Bronchial epithelial cell (primary cell): ENCODE measurements around the gene POLN. TPM values are rescaled to one million over a fixed set of nuclear protein-coding genes. Genes with fewer than 3 reads are reported as not detected.

Source experiments
- DNase-seq: peaks from one replicate; pipeline ENCODE4 v3.0.0-alpha.2; 2010; ENCODE audit warnings: low read depth
- FAIRE-seq: peaks from 2 replicates; lab custom pipeline; 2011; peaks lifted over from hg19 to GRCh38; lab: Jason Lieb, UNC
- H3K27me3 ChIP-seq: 2 replicates; pipeline ENCODE4 v1.5.1; 2011; ENCODE audit warnings: low read length; ENCODE audit not compliant: control insufficient read depth, insufficient read depth
- H3K36me3 ChIP-seq: 2 replicates; pipeline ENCODE4 v1.5.1; 2011; ENCODE audit warnings: low read length; ENCODE audit not compliant: control insufficient read depth, insufficient read depth
- H3K4me3 ChIP-seq: 2 replicates; pipeline ENCODE4 v1.5.1; 2011; ENCODE audit warnings: mild to moderate bottlenecking, low read depth, low read length, control low read depth
- total RNA-seq: library from RNA; depleted of rRNA; stranded (reverse); fragments of >200 nt; gene quantifications from 2 replicates; pipeline ENCODE4 v1.2.1, GENCODE V29; 2014
- TF ChIP-seq, protein P1 (sequence below): IDR thresholded peaks from 2 replicates; pipeline ENCODE4 v1.5.1; 2011; ENCODE audit warnings: mild to moderate bottlenecking, moderate library complexity, low read length, control low read depth, inconsistent platforms; ENCODE audit not compliant: insufficient read depth, severe bottlenecking

POLN gene
- total RNA-seq, 1 donor from 2014 or later = 1.6 TPM

DNA sequence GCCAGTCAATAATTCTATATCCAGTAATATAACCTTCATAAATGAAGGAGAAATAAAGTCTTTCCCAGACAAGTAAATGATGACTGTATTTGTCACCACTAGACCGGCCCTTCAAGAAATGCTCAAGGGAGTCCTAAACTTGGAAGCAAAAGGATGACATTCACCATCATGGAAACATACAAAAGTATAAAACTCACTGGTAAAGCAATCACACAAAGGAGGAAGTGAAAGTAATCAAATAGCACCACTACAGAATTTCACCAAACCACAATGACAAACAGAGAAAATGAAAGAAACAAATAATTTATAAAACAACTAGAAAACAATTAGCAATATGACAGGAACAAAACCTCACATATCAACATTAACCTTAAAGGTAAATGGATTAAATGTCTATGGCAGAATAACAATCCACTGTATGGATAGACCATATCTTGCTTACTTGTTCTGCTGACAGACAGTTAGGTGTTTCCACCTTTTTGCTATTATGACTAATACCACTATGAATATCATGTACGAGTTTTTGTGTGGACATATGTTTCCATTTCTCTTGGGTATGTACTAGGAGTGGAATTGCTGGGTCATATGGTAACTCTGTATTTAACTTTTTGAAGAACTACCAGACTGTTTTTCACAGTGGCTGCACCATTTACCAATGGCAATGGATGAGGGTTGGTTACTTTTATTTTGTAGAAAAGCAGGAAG, 137.9 kb downstream of the POLN start:
- DNase-seq (no peak), FAIRE-seq (no peak)
- peaks cover 4% of the 10 kb centered on the region for H3K27me3 ChIP-seq
- H3K36me3 ChIP-seq = no peaks in the 10 kb centered on the region
- TF ChIP-seq, protein P1, sequence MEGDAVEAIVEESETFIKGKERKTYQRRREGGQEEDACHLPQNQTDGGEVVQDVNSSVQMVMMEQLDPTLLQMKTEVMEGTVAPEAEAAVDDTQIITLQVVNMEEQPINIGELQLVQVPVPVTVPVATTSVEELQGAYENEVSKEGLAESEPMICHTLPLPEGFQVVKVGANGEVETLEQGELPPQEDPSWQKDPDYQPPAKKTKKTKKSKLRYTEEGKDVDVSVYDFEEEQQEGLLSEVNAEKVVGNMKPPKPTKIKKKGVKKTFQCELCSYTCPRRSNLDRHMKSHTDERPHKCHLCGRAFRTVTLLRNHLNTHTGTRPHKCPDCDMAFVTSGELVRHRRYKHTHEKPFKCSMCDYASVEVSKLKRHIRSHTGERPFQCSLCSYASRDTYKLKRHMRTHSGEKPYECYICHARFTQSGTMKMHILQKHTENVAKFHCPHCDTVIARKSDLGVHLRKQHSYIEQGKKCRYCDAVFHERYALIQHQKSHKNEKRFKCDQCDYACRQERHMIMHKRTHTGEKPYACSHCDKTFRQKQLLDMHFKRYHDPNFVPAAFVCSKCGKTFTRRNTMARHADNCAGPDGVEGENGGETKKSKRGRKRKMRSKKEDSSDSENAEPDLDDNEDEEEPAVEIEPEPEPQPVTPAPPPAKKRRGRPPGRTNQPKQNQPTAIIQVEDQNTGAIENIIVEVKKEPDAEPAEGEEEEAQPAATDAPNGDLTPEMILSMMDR = no peak
- no peak overlapping the region for H3K4me3 ChIP-seq

DNA sequence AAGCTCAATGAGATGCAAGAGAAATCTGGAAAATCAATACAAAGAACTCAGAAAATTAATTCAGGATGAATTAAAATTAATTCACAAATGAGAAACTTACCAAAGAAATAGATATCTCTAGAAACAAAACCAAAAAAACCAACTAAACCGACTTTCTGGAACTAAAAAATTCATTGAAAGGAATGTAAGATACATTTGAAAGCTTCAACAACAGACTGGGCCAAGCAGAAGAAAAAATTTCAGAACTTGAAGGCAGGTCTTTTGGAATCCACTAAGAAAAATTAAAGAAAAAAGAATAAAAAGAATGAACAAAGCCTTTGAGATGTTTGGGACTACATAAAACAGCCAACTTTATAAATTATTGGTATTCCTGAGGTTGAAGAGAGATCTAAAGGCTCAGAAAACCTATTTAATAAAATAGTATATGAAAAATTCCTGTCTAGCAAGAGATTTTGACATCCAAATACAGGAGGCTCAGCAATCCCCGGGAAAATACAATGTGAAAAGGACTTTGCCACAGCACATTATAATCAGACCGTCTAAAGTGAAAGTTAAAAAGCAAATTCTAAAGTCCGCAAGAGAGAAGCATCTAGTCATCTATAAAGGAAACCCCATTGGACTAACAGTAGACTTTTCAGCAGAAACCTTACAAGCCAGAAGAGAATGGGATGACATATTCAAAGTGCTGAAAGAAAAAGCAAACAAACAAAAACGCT, 138.6 kb downstream of the POLN start:
- H3K4me3 ChIP-seq = no peak overlapping the region
- TF ChIP-seq, protein P1 = no peak
- peaks cover 4% of the 10 kb centered on the region for H3K27me3 ChIP-seq
- FAIRE-seq (no peak), DNase-seq (no peak)
- no peaks in the 10 kb centered on the region for H3K36me3 ChIP-seq

DNA sequence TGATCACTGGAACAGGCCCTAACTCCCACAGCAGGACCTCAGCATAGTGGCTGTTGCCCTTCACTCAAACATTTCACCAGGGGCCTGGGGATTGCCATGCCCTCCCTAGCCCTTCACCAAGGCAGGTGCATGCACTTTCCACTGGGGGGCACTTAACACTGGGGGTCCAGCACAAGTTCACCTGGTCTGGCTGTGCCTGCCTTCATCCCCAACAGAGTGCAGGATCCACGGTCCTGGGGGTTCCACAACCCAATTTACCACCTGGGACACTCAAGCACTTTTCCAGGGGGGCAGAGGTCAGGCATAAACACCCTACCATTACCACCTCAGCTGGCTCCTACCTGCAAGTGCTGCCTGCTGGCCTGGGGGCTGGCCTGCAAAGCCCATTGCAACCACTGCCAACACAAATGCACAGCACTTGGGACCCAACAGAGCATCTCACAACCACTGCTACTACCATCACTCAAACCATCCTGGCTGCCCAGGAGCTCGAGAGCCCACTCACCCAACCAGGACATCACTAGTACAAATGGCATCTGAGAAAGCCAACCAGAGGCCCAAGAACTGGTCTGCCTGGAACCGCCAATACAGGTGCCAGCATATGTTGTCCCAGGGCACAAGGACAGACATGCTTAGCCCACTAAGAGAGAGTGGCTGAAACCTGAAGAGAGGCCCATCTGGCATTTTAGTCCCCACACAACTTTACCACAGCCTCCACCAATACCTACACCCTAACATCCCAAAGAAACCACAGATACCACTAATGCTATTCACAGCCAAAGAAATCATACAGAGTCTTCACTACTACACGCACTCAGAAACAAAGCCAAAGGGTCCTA, 139.7 kb downstream of the POLN start:
- H3K4me3 ChIP-seq = no peak overlapping the region
- TF ChIP-seq, protein P1 = no peak
- no peaks in the 10 kb centered on the region for H3K27me3 ChIP-seq
- FAIRE-seq (no peak), DNase-seq (no peak)
- H3K36me3 ChIP-seq = no peaks in the 10 kb centered on the region

DNA sequence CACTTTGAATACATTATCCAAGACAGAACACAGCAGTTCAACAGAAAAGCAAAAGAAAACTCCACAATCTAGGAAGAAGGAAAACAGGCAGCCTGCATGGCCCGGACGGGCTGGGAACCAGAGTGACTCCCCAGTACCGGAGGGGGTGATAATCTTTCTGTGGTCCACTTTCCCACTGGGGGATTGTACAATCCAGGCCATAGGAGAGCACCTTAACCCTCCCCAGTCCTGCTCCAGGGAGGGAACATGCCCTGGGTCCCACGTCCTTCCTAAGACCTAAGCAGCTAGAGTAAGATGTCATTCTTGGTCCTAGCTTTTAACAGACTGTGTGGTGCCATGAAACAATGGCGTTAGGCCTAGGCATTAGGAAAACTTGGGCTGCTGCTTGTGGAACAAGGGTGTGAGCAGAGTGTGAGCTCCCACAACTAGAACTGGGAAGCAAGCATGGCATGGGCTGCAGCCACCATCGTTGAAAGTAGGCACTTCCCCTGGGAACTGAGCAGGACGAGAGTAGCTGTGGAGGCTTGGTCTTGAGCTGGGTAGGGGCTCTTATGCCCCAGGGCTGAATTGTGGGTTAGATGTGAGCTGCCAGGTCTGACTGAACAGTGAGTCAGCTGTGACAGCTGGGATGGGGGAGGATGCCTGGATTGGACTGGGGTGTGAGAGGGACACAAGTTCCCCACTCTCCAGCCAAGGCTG, 140.4 kb downstream of the POLN start:
- FAIRE-seq = peak; percentile 87
- H3K27me3 ChIP-seq = no peaks in the 10 kb centered on the region
- DNase-seq = peak; percentile 73
- no peaks in the 10 kb centered on the region for H3K36me3 ChIP-seq
- no peak overlapping the region for H3K4me3 ChIP-seq
- TF ChIP-seq, protein P1 = no peak

DNA sequence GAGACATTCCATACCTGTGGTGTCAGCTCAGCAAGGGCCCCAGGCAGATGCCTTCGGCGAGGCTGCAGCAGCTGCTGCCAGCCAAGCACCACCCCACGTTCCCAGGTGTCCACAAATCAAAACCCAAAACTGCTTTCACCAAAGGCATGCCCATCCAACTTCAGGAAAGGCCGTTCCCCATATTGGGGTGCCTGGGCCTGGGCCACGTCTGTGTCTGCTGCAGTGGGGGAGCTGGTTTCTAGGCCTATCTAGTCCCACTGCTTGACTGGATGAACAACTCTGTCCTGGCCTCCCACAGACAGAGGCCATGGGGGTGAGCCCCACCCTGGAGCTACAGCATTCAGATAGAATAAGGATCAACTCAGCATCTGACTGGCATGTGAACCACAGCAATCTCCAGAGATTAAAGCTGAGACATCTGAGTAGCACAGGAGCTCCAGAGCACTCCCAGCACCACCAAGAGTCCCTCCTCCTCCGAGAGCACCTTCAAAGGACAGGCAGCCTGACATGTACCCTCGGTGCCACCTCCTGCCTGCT, 145.8 kb downstream of the POLN start:
- H3K4me3 ChIP-seq = no peak overlapping the region
- TF ChIP-seq, protein P1 = no peak
- no peak for FAIRE-seq
- DNase-seq = no peak
- no peaks in the 10 kb centered on the region for H3K36me3 ChIP-seq
- no peaks in the 10 kb centered on the region for H3K27me3 ChIP-seq
